Stimulated activated CD4-positive, alpha-beta T cell treated with anti-CD3 and anti-CD28 coated beads, Interleukin-1b, Interleukin-23, amount 100 ng/mL, for 24 hours (primary cell): ENCODE measurements around the gene SV2A.

ENCODE experiments used
- DNase-seq, 4 experiments: peaks; one replicate each; pipeline ENCODE4 v3.0.0-alpha.2; 2020; ENCODE audit warnings: low read depth in 4 of 4, low spot score in 1 of 4

Gene SV2A

DNA sequence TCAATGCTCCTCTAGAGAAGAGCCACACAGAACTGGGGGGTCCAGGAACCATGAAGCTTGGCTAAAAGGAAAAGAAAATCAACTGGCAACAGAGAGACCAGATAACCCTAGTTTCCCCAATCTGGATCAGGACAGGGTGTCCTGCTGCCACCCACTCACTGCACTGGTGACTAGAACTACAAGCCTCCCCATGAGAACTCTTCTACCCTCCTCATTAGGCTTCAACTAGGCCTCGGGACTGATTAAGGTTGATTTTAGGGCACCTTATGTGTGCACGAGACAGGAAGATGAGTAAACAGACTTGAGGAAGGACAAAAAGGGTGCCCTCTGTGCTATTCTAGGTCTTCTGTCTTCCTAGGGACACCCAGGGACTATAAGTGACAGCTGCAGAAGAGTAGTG lies 12.2 kb upstream of the SV2A start:
- DNase-seq = no peak

DNA sequence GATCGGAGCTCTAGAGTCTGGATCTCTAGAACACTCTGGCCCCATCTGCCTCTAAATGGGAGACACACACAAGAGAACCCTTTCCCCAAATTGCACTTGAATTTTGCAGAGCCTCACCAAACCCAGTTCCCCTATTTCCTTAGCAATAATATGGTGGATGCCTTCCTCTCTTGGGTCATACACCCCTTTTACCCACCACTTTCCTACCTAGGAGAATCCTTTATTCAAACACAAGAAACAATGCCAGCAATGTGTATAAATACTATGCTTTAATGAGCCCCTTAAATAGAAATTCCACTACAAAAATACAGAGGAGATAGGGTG lies 10.7 kb upstream of the SV2A start:
- DNase-seq = no peak

DNA sequence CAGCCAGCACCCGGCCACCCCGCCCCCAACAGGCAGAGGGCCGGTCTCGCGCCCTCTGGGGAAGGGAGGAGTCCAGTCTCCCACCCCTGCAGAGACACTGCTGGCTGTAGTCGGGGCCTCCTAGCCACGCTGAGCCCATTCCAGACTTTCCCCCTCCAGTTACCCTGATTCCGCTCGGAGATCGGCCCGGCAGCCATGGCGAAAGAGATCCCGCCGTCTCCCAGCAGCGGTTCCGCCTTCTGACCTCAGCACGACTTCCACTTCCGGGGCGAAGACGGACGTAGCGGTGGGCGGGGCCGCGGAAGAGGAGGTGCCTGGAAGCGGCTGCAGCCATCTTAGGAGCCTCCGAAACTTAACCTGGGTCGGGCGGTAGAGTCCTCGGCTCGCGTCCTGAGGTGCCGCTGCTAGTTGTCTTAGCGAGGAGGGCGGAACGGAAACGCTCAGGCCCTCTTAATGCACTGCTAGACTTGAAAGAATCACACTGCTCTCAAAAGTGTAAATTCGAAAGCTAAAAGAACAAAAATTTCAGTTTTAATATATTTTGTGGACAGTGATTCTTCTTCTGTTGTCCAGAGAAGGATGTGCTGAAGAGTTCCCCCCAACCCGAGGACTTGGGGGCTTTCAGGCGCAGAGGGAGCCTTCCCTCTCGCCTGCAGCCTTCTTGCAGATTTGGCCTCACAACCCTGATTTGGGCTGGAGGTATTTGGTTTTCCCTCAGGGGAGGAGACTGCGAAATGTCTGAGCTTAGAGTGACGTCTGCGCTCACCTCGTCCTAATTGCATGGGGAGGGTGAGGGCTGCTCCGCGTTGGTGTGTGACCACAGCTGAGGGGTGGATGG lies 10.1 kb upstream of the SV2A start, which contains the start of gene SF3B4:
SF3B4 (minus strand) TSS at position 241 of the 838 bp plus-strand sequence; CDS start at position 197, 44 bp downstream.
- DNase-seq = peak; percentile 87 to 92 (median 91)

GRCh38 chr1:149927056-149927562 lies 9.5 kb upstream of the SV2A start:
- no peak for DNase-seq

- no peak for DNase-seq
These were observed 8.7 kb upstream of the SV2A start for GRCh38 chr1:149926296-149926695.

DNA sequence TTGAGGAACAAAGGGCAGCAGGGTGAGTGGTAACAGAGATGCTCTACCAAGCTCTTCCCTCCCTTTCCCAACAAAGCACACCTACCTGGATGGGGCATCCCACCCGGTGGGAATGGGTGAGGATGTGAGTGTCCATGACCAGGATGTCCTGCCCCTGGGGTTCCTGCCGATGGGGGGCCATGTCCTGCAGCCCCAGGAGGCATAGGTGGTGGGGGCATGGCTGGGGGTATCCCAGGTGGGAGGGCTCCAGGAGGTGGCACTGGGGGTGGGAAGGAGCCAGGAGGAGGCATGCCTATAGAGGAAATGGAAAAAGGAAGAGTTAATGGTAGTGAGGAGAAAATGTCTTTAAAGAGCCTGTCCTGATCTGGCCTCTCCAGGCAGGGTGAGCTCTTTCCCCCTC lies 8.1 kb upstream of the SV2A start:
- no peak for DNase-seq

- no peak for DNase-seq
These were observed 7.7 kb upstream of the SV2A start for GRCh38 chr1:149925345-149925744.

GRCh38 chr1:149923626-149924025 lies 6.0 kb upstream of the SV2A start:
- no peak for DNase-seq

DNA sequence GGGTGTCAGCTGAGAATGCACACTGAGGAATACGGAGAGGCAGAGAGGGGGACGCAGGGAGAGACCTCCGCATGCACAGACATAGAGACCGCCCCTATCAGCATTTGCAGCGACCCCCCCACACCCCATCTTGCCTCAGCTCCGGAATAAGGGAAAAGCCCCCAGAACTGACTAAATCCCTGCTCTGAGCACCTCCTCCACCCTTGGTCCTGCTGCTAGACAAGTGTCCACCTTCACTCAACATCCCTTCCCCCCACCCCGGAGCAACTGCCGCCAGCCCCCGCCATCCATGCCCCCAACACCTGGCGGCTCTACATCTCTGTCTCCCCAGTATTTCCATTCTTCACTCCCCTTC lies 769 bp downstream of the SV2A start:
- DNase-seq = no peak

- no peak for DNase-seq
These were observed 1.3 kb downstream of the SV2A start for GRCh38 chr1:149916193-149916897.

DNA sequence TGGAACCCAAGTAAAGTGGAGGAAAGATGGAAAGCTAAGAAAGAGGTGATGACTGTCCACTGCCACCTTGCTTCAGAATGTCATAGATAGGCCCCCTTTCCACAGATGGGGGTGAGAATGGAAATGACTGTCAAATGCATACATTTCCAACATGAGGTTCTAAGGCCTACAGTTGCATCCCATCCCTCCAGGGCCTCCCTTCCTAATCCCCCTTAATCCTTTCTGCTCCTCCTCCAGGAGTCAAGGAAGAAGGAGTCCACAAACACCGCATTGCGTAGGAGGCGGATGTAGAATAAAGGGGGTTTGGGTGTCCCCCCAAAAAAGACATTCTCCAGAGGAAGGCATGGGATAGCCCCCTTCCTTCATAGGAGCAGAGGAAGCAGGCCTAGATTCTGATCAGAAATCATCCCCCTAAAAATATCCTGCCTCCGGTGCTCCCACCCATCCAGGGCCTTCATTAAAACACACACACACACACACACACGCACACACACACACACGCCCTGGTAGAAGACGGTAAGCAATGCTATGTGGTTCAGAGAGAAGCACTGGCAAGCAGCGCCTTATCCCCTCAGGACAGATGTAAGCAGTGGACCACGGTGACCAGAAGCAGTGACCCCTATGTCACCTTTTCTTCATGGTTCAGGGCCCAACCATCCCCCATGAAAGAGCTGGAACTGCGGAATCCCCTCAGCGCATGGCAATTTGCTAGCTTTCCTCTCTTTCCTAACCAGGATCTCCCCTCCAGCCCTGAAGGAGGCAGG lies 2.0 kb downstream of the SV2A start:
- no peak for DNase-seq

DNA sequence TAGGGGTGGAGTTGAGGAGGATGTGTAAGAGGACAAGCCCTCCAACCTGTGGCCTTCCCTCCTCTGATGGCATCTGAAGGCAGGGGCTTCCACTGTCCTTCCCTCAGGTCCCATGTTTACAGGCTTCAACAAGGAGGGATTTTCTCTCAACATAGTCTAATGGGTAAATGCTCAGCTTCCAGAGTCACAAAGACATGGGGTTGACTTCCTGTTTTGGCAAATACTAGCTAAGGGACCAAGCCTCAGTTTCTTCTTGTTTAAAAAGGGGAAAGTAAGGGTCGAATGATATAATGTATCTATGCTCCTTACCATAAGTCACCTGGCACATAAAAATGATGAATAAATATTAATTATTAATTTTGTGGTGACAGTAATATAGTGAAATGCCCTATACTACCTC lies 3.1 kb downstream of the SV2A start:
- DNase-seq = no peak

DNA sequence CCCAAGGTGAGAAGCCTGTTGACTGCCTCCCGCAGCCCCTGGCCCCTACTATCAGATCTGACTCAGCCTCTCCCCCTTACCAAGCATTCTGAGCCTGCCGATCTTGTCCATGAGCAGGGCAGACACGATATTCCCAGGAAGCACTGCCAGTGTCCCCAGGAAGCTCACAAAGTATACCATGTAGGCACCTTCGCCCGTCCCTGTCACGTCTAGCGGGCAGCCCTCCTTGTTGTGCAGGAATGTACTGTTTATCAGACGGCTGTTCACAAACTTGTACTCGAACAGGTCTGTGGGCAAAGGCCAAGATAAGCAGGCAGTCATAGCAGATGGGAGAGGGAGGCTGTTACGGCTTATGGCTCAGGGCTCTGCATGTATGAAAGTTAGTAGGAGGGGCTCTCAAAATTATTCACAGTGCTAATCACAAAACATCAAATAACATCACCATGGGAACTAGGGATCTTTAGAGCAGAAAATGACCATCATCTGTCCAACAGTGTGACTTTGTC lies 11.0 kb downstream of the SV2A start:
- no peak for DNase-seq

DNA sequence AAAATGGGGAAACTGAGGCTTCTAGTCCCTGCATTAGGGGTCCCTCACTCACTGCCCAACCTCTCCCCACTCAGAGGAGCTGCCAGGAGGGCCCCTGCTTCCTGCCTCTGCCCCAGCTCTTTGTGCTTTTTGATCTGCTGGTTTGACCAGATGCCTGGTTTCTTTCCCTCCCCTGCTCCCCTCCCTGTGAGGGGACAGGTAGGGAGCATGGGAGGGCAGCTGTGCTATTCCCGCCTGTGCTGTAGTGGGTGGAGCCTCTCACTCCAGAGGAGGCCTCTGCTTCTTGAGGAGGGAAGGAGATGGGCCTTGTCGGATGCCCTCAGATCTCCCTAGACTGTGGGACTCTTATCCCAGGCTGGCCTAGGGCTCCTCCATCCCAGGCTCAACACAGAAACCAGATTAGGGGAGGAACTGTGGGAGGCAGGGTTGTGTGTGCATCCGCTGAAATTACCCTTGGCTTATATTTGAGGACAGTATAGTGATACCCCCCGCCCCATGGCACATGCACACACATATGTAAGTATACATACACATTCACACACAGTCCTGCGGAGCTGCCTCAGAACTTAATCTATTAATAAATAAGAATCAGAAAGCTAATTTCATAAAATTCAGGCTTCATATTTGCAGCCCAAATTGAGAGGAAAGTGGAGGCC lies 13.7 kb downstream of the SV2A start:
- no peak for DNase-seq

- peak; percentile 50 to 73 (median 62) for DNase-seq
These were observed 18.0 kb downstream of the SV2A start, which contains the start of gene BOLA1 for GRCh38 chr1:149899460-149900284. Gene BOLA1 (plus strand): TSS chr1:149899568. CDS start chr1:149900060, 492 bp downstream.

DNA sequence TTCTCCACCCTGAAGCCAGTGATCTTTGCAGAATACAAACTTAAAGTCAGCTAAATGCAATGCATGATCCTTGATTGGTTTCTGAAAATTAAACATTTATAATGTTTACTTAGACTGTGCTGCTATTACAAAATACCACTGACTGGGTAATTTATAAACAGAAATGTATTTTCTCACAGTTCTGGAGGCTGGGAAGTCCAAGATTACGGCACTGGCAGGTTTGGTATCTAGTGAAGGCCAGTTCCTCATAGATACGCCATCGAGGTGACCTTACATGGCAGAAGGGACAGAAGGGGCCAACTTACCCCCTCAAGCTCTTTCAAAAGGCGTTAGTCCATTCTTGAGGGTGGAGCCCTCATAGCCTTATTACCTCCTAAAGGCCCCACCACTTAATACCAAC lies 21.1 kb downstream of the SV2A start:
- DNase-seq = no peak

DNA sequence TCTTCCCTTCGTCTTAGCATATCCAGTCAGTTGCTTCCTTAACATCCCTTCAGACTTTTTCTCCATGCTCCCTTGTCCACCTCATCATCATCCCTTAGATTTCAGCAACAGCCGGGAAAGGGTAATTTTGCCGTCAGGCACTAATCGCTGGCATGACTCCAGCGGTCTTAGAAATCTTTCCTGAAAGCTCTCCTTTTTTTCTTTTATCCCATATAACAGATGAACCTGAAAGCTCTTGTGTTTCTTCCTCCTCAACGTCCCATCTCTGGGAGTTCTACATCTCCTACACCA lies 28.7 kb downstream of the SV2A start:
- no peak for DNase-seq

DNA sequence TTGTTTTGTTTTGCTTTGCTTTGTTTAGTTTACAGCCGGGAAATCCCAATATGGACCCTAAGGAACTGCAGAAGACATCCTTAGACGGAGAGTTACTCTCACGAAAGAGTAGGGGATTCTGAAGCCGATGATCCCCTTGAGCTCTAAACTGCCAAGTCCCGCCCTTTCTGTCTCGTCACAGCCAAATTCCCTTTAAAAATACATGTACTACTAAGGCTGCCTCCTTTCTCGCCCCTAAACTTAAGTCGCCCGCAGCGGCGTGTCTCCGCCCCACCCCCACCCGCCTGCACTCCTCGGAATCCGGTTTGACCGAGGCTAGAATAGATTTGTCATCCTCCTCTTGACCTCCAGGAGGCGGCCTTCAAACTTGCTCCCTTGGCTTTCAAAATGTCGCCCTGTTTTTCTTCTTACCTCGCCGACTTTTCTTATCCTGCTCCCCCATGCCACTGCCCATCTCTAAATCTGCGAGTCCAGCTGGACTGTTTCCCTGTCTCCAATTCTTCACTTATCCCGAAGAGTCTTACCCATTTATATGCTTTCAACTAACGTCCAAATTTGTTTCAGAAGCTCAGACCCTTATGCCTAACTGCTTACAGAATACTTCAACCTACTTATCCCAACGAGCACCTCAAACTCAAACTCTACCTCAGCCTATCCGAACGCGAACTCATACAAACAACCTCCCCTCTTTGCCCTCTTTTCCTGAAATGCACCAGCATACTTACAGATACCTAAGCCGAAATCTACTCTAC lies 29.2 kb downstream of the SV2A start:
- DNase-seq = peak; percentile 30 to 75 (median 54)

- peak; percentile 31 to 58 (median 34) for DNase-seq
These were observed 30.0 kb downstream of the SV2A start for GRCh38 chr1:149887456-149888246.
